Measurements from ENCODE around the gene PDLIM4.

Gene PDLIM4

GRCh38 chr5:132254321-132254977 is 3.0 kb upstream of the PDLIM4 start:
- no peak for DNase-seq

GRCh38 chr5:132256086-132256782 is 1.3 kb upstream of the PDLIM4 start:
- DNase-seq: no peak

DNA sequence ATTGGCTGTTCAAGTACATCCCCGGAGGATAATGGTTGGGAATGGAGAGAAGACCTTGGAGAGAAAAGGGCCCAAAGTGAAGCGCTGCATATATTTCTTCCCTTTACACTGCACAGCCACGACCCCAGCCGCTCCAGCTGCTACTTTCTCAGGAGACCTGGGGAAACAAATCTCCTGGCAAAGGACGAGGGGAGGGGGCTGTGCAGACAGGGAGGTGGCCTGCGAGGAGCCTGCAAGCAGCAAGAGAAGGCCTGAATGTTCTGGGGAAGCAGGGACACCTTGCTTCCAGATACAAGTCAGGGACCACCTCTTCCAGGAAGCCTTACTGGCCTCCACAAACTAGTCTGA is 739 bp upstream of the PDLIM4 start:
- no peak for DNase-seq

DNA sequence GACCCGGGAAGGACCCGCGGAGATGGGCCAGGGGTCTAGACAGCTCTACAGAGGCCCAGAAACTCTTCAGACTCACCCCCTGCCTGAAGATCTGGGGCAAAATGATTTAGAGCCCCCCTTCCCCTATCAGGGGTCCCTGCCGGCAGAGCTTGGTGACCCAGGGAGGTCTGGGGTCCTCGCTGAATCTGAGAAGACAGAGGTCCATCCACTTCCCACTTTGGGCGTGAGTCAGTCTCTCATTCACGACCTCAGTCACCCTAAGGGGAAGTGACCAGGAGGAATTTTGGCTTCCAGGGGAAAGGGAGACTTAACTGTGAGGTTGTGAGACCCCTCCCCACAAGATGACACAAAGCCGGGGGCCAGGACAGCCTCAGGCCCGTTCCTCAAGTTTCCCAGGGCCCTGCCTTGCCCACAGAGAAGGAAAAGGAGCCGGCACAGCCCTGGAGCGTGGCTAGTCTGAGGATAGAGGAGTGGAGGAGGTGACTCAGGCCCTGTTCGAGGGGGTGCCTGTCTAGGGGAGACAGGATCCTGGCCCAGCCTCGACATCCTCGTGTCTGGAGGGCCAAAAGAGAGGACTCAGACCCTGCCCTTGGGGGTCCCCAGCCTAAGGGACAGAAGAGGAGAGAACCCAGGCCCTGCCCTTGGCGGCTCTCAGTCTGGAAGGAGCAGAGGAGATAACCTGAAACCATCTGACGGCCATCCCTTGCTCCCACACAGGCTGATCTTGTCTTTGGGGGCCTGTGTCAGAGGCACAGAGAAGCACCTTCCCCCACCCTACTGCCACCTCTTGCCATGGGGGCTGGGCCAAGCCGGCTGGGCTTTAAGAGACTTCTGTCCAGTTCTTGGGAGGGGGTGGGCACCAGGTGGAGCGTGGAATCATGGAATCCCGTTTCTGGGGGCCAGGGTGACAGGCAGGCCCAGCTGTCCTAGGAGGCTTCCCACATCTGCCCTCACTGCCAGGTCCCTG is 889 bp downstream of the PDLIM4 start:
- DNase-seq: no peak

DNA sequence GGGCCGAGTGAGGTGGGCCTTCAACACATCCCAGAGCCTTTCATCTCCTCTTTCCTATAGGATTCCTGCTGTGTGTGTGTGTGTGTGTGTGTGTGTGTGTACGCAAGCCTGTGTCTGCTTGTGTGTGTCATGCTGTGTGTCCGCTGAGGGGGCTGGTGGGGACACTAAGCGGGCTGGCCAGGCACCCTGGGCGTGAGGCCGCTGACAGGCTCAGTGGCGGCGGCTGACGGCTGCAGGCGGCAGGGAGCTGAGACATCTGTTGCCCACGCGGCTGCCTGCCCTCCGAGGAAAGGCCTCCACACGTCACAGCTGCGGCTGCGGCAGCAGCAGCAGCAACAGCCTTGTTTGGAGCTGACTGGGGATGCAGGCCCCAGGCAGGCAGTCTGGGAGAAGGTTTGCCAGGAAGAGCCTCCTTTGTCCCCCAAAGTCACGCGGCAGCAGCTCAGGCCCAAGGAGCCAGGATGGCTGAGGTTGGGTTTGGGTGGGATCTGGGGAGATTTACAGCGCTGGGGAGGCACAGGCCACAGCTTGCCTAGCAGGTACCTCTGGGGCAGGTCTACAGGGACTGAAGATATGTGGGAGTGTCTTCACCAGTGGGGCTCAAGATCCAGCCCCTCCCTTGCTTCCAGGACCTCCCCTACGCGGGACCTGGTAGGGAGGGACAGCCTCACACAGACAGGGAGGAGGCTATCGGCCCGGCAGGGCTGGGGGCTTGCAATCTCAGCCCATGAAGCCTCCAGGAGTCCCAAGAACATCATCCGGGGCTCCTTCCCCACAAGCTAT is 1.8 kb downstream of the PDLIM4 start:
- DNase-seq: no peak

GRCh38 chr5:132260051-132260450 is 2.6 kb downstream of the PDLIM4 start:
- DNase-seq: no peak

DNA sequence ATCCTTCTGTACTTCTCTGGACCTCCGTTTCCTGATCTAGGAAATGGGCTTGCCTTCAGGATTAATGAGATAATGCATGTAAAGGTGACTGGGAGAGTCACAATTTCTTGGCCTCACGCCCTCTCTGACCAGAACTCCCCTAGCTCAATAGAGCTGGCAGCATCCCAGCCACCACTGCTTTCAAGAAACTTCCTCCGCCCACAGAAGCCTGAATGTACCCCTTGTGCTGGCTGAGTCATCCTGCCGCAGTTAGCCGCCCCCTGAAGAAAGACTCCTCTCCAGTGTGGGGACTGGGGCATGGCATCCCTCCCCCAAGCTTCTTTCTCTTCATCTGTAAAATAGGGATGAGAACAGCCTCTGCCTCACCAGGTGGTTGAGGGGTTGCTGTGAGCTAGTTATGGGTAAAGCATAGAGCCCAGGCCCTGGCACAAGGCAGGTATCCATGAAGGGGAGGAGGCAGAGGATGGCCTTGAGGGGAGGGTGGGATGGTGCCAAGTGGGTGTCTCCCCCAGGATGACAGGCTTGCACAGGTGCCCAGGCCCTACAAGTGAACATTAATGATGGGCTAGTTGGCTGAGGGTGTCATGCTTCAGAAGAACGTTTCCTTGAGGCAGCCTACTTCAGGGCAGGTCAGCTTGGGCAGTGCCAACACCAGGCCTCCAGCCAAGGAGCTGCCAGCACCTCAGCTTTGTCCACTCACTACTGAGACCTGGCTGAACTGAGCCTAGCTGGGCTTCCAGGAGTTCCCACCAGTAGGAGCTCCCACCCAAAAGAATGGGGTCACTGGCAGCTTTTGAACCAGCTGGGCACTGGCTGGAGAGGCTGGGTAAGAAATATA is 3.4 kb downstream of the PDLIM4 start:
- no peak for DNase-seq

DNA sequence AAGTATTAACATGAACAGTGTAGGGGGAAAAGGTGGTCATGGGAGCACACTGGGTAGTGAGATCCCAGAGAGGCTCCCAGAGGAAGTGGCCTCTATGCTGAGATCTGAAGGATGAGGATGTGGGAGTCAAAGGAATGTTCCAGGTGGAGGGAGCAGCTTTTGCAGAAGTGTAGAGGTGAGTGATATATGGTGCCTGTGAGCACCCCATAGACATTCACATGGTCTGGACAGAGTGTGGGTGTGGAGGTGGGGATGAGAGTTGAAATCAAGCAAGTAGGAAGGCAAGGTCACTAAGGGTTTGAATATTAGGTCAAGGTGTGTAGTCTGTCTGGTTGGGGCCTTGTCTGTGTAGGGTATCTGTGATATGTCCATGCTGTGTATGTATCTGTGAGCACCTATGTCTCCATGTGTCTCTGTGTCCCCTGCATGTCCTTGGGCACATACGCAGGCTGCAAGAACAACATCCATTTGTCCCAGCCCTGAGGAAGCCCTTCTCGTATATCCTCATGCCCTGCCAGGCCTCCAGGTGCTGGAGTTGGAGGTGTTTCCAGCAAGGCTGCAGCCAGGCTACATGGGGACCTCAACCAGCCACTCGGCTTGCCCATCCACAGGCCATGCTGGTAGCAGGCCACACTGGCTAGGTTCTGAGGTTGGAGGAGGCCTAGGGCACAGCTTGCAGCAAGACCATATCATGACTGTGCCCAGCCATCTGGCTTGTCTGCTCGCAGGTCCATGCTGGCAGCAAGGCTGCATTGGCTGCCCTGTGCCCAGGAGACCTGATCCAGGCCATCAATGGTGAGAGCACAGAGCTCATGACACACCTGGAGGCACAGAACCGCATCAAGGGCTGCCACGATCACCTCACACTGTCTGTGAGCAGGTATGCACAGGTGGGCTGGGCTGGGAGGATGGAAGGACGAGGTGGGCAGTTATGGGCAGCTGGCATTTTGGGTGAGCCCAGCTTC is 4.7 kb downstream of the PDLIM4 start:
- DNase-seq: no peak

DNA sequence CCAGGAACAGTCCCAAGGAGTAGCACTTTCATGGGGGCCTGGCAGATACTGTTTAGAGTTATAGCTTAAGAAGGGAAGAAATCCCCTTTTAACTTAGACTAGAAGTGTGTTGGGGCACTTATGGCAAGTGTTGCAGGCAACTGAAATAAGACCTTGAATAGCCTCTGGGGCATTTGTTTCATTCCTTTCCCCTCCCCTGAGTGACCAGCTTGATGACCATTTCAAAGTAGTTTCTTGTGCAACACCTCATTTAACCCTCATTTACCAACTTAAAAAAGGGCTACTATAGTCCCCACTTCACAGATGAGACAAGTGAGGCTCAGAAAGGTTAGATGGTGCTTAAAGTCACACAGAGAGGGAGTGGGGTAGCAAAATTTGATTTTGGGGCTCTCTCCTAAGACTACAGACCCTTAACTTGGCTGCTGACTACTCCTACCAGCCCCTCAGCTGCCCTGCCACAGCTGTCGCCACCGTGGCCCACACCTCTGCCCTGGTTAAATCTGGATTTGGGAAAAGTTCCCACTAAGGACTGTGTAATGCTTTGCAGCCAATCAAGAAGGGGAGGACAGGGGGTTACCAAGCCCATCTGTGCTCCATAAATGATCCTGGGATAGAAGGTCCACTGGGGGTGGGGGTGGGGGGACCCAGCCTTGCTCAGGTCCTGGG is 5.5 kb downstream of the PDLIM4 start:
- no peak for DNase-seq

DNA sequence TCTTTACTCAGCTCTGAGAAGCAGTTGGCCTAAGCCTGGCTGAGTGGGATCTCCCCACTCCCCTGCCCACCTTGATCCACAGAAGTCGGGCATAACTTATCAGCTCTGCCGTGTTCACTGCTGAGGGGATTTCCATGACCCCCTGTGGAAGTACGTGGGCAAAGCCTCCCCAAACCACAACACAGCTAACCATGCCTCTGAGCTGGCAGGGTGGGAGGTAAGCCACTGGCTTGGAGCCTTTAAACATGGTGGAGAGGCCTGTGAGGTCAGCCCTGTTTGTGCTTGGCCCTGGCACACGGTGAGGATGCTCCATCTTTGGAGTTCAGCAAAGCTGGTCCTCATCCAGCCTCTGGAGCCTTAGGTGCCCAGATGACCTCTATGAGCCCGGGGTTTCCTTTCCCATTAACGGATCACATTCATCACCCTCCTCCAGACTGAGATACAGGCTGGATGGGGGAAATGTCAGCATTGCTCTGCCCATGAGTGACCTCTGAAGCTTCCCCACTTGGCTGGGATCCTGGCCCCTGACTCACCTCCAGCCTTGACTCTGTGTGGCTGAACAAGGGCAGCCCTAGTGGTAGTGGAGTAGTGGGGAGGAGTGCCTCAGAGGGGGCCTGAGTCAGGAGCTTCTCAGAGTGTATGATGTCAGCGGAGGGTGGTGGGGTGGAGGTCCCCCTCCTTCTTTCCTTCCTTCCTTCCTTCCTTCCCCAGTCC is 6.2 kb downstream of the PDLIM4 start:
- DNase-seq: no peak

DNA sequence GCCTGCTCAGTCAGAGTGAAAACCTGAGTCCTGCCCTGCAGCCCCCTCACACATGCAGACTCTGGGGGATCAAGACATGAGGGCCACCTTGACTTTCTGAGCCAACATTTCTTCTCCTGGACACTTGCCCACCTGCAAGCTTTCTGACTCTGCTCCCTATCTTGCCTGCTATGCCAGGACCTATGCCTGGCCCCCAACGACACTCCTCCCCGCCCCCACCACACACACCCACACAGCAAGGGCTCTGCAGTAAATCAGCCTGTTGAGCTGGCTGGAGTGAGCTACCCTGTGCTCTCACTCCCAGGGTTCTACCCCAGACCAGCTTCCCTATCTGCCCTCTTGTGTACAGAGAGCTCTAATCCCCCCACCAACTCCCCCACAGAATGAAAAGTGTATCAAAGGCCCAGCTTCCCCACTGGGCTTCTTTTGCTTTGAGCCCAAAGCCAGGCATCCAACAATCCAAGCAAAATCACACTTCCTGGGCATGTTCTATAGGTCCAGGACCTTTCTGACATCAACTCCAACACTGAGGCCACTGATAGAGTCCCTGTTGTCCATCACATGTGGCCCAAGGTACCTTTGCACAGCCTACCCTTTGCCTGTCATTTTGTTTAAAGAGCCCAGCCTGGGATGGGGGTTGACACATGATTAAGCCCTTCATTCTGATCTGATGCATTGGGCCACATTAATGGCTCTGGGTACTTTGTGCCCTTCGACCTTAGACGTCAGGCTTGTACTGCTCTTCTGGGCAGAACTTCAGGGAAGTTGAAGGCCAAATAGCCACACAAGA is 7.2 kb downstream of the PDLIM4 start:
- DNase-seq: no peak

DNA sequence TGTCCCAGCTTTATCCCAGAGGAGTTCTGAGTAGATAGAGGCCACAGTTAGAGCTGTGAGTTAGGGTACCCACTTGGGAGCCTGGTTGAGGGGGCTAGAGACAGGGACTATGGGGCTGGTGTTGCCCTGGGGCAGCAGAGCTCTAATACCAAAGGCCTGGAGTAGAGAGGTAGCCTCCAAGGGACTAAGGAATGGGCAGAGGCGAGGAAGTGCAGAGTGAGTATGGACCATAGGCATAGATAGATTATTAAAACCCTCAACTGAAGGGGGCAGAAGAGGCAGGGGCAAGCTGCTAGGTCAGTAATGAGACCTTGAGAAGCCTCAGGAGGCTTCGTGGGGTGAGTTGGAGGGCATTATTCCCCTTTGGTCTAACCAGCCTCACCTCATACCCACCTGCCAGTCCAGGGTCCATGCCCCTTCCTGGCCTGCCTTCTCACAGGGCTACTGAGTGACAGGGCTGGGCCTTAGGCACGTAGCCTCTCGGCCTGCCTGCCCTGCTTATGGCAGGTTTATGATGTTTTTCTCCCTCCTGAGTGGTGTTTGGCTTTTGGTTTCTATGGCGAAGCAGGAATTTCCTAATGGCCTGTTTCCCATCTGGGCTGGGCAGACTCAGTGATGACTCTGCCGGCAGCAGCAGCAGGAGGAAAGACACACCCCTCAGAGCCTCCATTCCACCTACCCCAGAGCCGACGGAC is 8.0 kb downstream of the PDLIM4 start:
- DNase-seq: no peak

GRCh38 chr5:132266031-132266835 is 8.7 kb downstream of the PDLIM4 start:
- DNase-seq: no peak

GRCh38 chr5:132266836-132267160 is 9.3 kb downstream of the PDLIM4 start:
- DNase-seq: no peak

- DNase-seq: no peak
Measured at GRCh38 chr5:132267166-132267739, 9.8 kb downstream of the PDLIM4 start.

DNA sequence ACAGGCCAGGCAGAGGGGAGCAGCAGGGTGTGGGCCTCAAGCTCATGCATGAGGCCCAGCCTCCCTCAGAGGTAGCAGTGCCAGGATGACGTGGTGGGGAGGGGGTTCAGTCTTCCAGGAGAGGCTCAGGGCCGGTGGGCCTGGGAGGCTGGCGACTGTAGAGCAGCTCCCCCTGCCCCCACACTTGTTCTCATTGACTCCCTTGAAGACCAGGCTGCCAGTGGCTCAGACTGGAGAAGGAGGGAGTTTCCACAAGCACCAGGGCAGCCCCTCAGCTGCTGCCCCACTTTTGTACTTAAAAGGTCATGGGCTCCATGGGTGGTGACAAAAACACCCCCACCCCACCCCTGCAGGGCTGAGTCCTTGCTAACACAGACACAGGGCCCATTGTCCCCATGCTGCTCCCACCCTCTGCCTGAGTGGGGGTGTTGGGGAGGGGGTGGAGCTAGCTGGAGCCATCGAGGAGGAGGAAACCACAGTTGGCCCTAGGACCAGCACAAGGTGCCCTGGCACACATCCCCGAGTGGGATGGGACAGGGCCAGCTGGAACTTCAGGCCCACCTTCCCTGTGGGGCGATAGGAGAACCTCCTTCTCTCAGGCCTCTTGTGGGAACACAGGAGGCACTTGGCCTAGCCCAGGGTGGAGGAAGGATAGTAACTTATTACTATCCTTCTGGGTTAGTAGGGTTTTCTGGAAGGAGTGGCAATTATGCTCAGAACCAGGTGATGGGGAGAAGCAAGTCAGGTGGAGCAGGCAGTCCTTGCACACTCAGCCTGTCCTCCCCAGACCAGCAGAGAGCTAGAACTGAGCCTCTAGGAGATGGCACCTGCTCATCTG is 10.7 kb downstream of the PDLIM4 start:
- DNase-seq: no peak
